Measurements from ENCODE around the gene MGAT5.

- TF ChIP-seq CTCF (IDR thresholded peaks at IDR 0.05; ENCODE audit: low read length) (no peak), EZH2 (IDR thresholded peaks at IDR 0.05; ENCODE audit: borderline replicate concordance, low read length) (no peak)
These were observed 153.4 kb downstream of the MGAT5 start for GRCh38 chr2:134407154-134407890.
